HCT116 (cell line): ENCODE results near the gene SIGLEC12. TPM values are rescaled to one million over a fixed set of nuclear protein-coding genes. Genes with fewer than 3 reads are reported as not detected.

Experiments used
- ATAC-seq: fragments of 200-7000 bp; cut with Tn5 transposase; 2 replicates; pipeline ENCODE4 v1.9.1; 2020; ENCODE audit warnings: mild to moderate bottlenecking, moderate library complexity
- BruUV-seq: library from RNA; stranded (reverse); fragments of 400-500 nt; replicated peaks from 2 replicates; lab custom pipeline; 2021; lab: Mats Ljungman, UMichigan
- CTCF ChIA-PET: fragments of 300-600 bp; sonication (Branson Sonifier 250); formaldehyde crosslinking; loops from one replicate; lab custom pipeline; 2021; ENCODE audit warnings: antibody characterized with exemption; lab: Charles Lee
- POLR2A ChIA-PET: fragments of 300-600, 350-600 bp; sonication (Branson Sonifier 250); formaldehyde crosslinking; loops from one replicate; lab custom pipeline; 2021; ENCODE audit warnings: antibody characterized with exemption; lab: Charles Lee
- RAD21 ChIA-PET, 2 experiments: fragments of 300-600 bp; sonication (Branson Sonifier 250); formaldehyde crosslinking; loops; one replicate each; lab custom pipeline; 2023; ENCODE audit warnings: low total read pairs in 2 of 2; ENCODE audit not compliant: uncharacterized antibody in 2 of 2, unreplicated experiment in 2 of 2, low non-redundant PET in 1 of 2; lab: Charles Lee
- DNase-seq: peaks from one replicate; pipeline ENCODE4 v3.0.0-alpha.2; 2010; ENCODE audit warnings: low read depth, low spot score
- H2AFZ ChIP-seq: fragments of 200-600 bp; shearing (Covaris generic), sonication (generic); 2 replicates; pipeline ENCODE4 v1.6.1; 2017; ENCODE audit warnings: low read depth, mixed run types, mixed read lengths, antibody characterized with exemption, low read length; ENCODE audit not compliant: poor library complexity, severe bottlenecking
- H3K27ac ChIP-seq: 2 replicates; pipeline ENCODE4 v1.5.1; 2012; ENCODE audit warnings: low read depth, low read length
- H3K27me3 ChIP-seq: fragments of 200-600 bp; sonication (generic); 2 replicates; pipeline ENCODE4 v1.6.1; 2016; ENCODE audit warnings: mixed run types, low read length, mixed read lengths; ENCODE audit not compliant: insufficient read depth
- H3K36me3 ChIP-seq, 2 experiments: fragments of 200-500 bp in 1 of 2; fragments of 200-600 bp in 1 of 2; sonication (Bioruptor generic) in 1 of 2; sonication (generic) in 1 of 2; 2 replicates each; pipeline versions ENCODE4 v1.5.1 to v1.6.1; 2014 to 2016; ENCODE audit warnings: low read length in 2 of 2, inconsistent platforms in 1 of 2, mixed read lengths in 1 of 2, mixed run types in 1 of 2; ENCODE audit not compliant: insufficient read depth in 2 of 2, control insufficient read depth in 1 of 2
- H3K4me1 ChIP-seq, 2 experiments: fragments of 200-600 bp in 1 of 2; sonication (generic) in 1 of 2; 2 replicates each; pipeline versions ENCODE4 v1.5.1 to v1.6.1; 2012 to 2017; ENCODE audit warnings: low read length in 2 of 2, inconsistent platforms in 1 of 2, mild to moderate bottlenecking in 1 of 2, mixed read lengths in 1 of 2, mixed run types in 1 of 2, moderate library complexity in 1 of 2; ENCODE audit not compliant: insufficient read depth in 2 of 2, control insufficient read depth in 1 of 2
- H3K4me2 ChIP-seq: fragments of 200-600 bp; sonication (generic); 2 replicates; pipeline ENCODE4 v1.6.1; 2017; ENCODE audit warnings: mixed run types, low read length, mixed read lengths
- H3K4me3 ChIP-seq, 2 experiments: fragments of 200-600 bp in 1 of 2; sonication (generic) in 1 of 2; replicated peaks in 1 of 2; 2 replicates each; pipeline ENCODE4 v1.5.1; 2011 to 2016; ENCODE audit warnings: low read length in 2 of 2, control low read depth in 1 of 2, low read depth in 1 of 2, mild to moderate bottlenecking in 1 of 2, mixed read lengths in 1 of 2, mixed run types in 1 of 2
- H3K79me2 ChIP-seq: fragments of 200-600 bp; sonication (generic); 2 replicates; pipeline ENCODE4 v1.6.1; 2017; ENCODE audit warnings: mild to moderate bottlenecking, mixed run types, low read length, moderate library complexity, mixed read lengths; ENCODE audit not compliant: insufficient read depth
- H3K9ac ChIP-seq: fragments of 200-600 bp; sonication (generic); 2 replicates; pipeline ENCODE4 v1.6.1; 2016; ENCODE audit warnings: low read length, mixed read lengths
- H3K9me2 ChIP-seq: fragments of 200-600 bp; sonication (generic), shearing (Covaris generic); 2 replicates; pipeline ENCODE4 v1.6.1; 2017; ENCODE audit warnings: mixed run types, mild to moderate bottlenecking, moderate library complexity; ENCODE audit not compliant: insufficient read depth
- H3K9me3 ChIP-seq, 2 experiments: fragments of 200-500 bp in 1 of 2; fragments of 200-600 bp in 1 of 2; sonication (Bioruptor generic) in 1 of 2; sonication (generic) in 1 of 2; 2 replicates each; pipeline ENCODE4 v1.6.1; 2014 to 2017; ENCODE audit warnings: low read length in 2 of 2, mixed read lengths in 2 of 2, inconsistent platforms in 1 of 2, low read depth in 1 of 2, mild to moderate bottlenecking in 1 of 2, mixed run types in 1 of 2, moderate library complexity in 1 of 2; ENCODE audit not compliant: control insufficient read depth in 1 of 2, insufficient read depth in 1 of 2
- H4K20me1 ChIP-seq: fragments of 200-600 bp; sonication (generic), shearing (Covaris generic); 2 replicates; pipeline ENCODE4 v1.6.1; 2017; ENCODE audit warnings: mixed run types, mild to moderate bottlenecking, moderate library complexity; ENCODE audit not compliant: insufficient read depth
- POLR2AphosphoS5 ChIP-seq: IDR thresholded peaks from 2 replicates; pipeline ENCODE4 v1.6.1; 2011; ENCODE audit warnings: mild to moderate bottlenecking, low read depth, low read length, moderate library complexity
- SIN3A ChIP-seq: IDR thresholded peaks from 2 replicates; pipeline ENCODE4 v1.6.1; 2012; ENCODE audit warnings: low read depth
- ZBTB33 ChIP-seq: IDR thresholded peaks from 2 replicates; pipeline ENCODE4 v1.6.1; 2011; ENCODE audit warnings: mild to moderate bottlenecking, low read length, moderate library complexity; ENCODE audit not compliant: insufficient replicate concordance; ENCODE audit errors: extremely low read depth
- ZFX ChIP-seq: fragments of 450-650 bp; IDR thresholded peaks from 2 replicates; pipeline ENCODE4 v1.6.1; 2017
- ZNF274 ChIP-seq: fragments of 200-500 bp; sonication (Bioruptor generic); IDR thresholded peaks from 2 replicates; pipeline ENCODE4 v1.6.1; 2014; ENCODE audit warnings: mild to moderate bottlenecking, low read depth, low read length, inconsistent platforms
- intact Hi-C: fragments of 100-400 bp; cut with micrococcal nuclease; formaldehyde crosslinking; loops from 2 replicates; pipeline ENCODE4 v1.10.0; 2022
- total RNA-seq: library from RNA; stranded (reverse); gene quantifications from one replicate; pipeline ENCODE4 v1.2.1, GENCODE V29; 2021; ENCODE audit not compliant: unreplicated experiment

The SIGLEC12 gene
- total RNA-seq, 1 experiment from 2014 or later = not detected

GRCh38 chr19:51462276-51462675, 39.3 kb downstream of the SIGLEC12 start:
- POLR2A ChIA-PET = no interaction called here

GRCh38 chr19:51461723-51462161, 39.9 kb downstream of the SIGLEC12 start:
- Histone ChIP-seq H3K9me2 (no peaks in the 10 kb centered on the region), H4K20me1 (no peaks in the 10 kb centered on the region), H2AFZ (no peak overlapping the region), H3K4me3 (no peak overlapping the region), H3K36me3 (no peaks in the 10 kb centered on the region), H3K4me1 (no peaks in the 10 kb centered on the region), H3K79me2 (no peaks in the 10 kb centered on the region), H3K27me3 (peaks cover 12% of the 10 kb centered on the region; the same call in 1 of the 2 replicates), H3K9ac (no peak overlapping the region), H3K9me3 (no peaks in the 10 kb centered on the region), H3K27ac (no peak overlapping the region), H3K4me2 (no peak overlapping the region)
- no peak for TF ChIP-seq SIN3A
- ChIA-PET POLR2A (no interaction called here), RAD21 (no interaction called here), CTCF (interaction anchor here (1.3 kb wide), 1 partner anchor 11 kb away, joined by 6 read pairs; no protein-coding TSS in a partner anchor)
- no TSS peak for BruUV-seq
- ATAC-seq (no peak), DNase-seq (no peak)
- intact Hi-C loops = no loop called here

More at GRCh38 chr19:51462276-51462675, 39.3 kb downstream of the SIGLEC12 start:
- no peak overlapping the region for H3K4me3 ChIP-seq
- no peak overlapping the region for H3K4me2 ChIP-seq
- no peaks in the 10 kb centered on the region for H3K9me2 ChIP-seq
- H3K9ac ChIP-seq = no peak overlapping the region
- TF ChIP-seq ZBTB33 (no peak), POLR2AphosphoS5 (no peak), ZNF274 (no peak), ZFX (no peak)
- H3K27me3 ChIP-seq = peaks cover 17% of the 10 kb centered on the region; the same call in 1 of the 2 replicates
- H3K79me2 ChIP-seq = no peaks in the 10 kb centered on the region
- no peak overlapping the region for H2AFZ ChIP-seq
- no peaks in the 10 kb centered on the region for H3K4me1 ChIP-seq
- RAD21 ChIA-PET = no interaction called here
- no peaks in the 10 kb centered on the region for H3K9me3 ChIP-seq
- no peak overlapping the region for H3K27ac ChIP-seq
- no TSS peak for BruUV-seq
- intact Hi-C loops = no loop called here
- CTCF ChIA-PET = no interaction called here
- DNase-seq = no peak
- no peaks in the 10 kb centered on the region for H4K20me1 ChIP-seq
- no peak for ATAC-seq
- H3K36me3 ChIP-seq = no peaks in the 10 kb centered on the region
